ENCODE data around the gene HS3ST6.
"Not testable (repeated sequence)": the region's sequence is repeated elsewhere in the genome, so short reads cannot be mapped to it uniquely, and the experiment has no call there.

Gene HS3ST6

DNA sequence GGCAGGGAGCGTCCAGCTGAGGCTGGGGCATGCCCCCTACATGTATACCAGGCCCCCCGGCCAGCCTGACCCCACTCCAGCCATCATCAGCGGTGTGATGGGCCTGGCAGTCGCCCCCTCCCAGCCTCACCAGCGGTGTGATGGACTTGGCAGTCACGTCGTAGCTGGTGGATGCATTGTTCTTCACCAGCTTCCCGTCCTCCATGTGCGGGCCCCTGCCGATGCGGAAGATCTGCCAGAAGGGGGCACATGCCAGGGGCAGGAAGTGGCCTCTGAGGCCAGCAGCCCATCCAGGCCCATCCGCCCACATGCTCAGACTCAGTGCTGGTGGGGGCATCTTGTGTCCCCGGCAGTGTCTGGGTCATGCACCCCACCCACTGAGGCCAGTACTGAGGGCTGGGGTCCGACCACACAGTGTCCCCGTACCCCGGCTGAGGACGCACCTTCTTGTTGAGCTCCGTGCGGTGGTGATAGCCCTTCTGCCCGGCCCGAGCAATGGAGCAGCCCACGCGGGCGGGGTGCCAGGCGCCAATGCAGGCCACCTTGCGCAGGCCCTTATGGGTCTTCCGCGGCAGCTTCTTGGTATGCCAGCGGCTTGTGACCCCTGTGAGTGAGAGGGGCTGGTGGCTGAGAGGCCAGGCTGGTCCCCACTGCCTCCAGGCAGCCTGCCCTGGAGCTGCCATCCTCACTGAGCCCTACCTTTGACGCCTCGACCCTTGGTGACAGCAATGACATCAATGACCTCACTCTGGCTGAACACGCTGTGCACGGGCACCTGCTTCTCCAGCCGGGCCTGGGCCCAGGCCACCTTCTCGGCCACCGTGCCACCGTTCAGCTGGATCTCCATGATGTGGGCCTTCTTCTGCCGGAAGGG is 28.5 kb upstream of the HS3ST6 start:
- DNase-seq, result no peak

DNA sequence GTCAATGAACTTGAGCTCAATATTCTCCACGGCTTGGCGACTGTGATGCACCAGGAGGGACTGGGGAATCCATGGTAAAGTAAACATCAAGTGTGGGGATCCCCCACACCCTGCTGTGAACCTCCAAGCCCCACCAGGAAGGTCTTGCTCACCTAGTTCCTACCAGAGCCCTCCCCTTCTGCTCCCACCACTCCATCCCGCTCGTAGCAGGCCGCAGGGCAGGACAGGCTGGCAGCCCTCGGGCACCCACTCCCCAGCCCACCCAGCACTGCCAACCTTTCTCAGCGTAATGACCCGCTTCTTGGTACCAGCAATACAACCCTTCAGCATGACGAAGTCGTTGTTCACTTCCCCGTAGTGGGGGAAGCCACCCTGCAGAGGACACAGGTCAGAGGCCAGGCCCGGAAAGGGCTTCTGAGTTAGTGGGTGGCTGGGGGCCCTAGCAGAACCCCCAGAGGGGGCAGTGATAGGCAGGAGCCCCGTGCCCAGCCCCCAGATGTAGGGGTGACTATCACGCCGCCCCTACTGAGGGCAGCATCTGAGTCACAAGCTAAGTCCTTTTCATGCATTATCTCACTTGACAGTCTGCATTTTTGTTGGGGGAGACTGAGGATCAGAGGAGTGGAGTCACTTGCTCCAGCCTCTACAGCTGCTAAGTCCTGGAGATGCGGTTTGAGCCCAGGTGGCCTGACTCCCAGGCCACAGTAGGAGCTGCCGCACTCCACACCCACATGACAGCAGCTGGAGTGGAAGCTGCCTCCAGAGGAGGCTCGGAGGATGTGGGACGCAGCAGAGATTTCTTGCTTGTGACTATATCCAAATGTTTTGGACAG is 27.6 kb upstream of the HS3ST6 start:
- no peak for DNase-seq

DNA sequence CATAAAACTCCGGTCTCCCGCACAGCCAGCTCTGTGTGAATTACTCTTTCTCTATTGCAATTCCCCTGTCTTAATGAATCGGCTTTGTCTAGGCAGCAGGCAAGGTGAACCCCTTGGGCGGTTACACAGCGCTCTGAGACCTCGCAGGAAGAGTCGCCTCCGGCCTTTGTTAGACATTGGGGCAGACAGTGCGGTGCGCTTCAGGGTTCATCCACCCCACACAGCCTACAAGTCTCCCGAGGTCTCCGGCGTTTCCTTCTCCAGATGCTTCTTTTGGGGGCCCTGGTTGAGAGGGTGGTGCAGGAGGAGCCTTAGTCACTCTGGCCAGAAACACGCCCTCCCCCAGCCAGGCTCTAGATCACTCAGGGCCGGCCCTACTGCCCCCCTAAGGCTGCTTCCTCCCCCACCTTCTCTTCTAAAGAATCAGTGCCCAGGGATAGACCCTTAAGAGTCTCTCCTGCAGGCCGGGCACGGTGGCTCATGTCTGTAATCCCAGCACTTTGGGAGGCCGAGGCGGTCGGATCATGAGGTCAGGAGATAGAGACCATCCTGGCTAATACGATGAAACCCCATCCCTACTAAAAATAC is 26.5 kb upstream of the HS3ST6 start:
- DNase-seq, result no peak

DNA sequence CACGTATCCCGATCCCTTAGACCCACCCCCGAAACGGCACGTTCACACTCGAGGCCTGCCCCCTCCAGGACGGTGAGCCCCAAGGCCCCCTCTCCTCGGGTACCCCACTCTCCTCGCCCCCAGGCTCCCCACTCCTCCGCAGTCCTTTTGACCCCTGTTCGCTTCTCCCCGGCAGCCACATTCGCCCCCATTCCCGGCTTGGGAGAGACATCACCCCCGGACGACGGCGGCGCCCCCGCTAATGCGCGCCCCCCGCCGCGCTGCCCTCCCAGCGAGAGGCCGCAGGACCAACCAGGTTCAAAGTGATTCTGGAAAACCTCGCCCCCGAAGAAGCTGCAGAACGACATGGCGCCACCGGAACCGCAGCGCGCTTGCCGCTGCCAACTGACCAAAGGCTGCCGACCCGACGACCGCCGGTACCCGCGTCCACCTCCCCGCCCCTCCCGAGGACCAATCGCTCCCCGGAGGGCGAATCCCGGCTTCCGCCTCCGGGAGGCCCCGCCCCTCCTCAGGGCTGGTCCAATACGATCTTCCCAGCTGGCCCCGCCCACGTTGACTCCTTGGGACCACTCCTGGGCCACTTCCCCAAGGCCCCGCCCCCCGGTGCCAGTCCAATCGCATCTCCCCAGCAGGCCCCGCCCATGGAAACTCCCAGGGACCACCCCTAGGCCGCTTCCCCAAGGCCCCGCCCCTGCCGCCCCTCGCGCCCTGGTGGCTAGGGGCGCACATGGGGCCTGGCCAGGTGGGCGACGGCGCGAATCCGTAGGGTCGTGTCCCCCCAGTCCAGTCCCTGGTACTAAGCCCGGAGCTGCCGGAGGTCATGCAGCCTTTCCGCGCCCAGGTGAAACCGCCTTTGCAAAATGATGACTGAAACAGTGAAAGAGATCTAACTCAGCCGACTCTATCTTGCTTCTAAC is 24.9 kb upstream of the HS3ST6 start, which contains the start of gene MSRB1:
TSS of gene MSRB1 (minus strand) at position 390 of the 917 bp plus-strand sequence. CDS start at position 347, 43 bp downstream.
- DNase-seq, result peak; percentile 100

DNA sequence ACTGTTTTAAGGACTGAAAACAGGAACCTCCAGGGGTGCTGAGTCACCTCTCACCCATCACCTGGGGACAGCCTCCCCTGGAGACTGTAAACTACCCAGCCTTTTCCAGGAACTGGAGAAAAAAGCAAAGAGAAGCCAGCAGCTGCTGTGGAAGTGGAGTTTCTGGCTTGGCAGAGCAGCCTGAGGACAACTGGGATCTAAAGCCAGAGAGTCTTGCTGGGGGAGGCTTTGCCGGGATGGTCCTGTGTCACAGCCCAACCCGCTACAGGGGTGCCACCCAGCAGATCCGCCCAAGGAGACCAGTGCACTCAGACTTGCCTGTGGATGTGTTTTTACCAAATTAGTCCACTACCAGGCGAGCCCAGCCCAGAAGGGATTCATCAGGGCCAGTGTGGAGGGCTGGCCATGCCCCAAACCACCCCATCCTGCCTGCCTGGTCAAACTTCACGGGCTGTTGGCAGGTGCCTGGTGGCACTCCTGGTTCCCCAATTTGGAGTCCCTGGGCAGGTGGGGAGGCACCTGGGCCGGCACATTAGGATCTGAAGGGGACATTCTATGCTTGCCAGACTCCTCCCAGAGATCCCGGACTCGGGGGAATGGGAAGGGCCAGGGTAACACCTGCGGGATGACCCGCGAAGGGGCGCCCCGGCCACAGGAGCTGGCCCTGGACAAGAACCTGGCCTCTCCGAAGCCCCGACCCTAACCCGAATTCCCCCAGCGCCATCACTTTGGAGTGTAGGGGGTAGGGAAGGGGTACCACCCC is 24.0 kb upstream of the HS3ST6 start:
- no peak for DNase-seq

DNA sequence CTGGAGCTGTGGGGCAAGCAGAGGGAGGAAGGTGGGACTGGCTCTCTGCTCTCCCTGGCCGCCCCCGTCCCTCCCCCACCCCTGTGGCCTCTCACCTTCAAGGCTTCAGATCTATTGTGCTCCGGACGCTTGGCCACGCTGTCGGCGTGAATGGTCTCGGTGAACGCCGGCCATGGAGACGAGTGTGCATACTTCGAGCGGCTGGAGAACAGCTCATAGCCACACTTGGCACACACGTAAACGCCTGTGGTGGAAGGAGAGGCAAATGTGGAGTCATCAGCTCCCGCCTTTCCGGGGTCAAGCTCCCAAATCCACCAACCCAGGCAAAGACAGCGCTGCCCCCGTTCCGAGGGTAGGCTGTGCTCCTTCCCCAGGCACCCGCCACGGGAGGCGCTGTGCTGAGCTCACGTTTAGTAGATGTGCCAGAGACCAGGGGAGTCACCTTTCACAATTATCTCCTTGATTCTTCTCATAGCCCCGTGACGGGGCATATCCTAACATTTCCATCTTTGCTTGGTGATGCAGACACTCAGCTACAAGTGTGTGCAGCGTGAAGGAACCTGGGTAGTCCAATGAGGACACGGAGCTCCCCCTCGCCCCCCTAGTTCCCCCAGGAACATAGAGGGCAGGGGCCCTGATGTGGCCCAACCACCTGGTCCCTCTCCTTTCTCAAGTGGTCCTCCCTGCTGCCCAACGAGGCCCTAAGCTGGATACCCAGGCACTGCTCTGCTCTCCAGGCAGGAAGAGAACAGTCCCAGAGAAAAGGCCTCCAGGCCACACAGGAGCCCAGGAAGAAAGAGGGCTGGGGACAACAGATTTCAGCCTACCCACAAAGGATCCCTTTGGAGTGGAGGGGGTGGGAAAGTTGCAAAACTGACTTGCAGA is 23.2 kb upstream of the HS3ST6 start:
- DNase-seq, result no peak

DNA sequence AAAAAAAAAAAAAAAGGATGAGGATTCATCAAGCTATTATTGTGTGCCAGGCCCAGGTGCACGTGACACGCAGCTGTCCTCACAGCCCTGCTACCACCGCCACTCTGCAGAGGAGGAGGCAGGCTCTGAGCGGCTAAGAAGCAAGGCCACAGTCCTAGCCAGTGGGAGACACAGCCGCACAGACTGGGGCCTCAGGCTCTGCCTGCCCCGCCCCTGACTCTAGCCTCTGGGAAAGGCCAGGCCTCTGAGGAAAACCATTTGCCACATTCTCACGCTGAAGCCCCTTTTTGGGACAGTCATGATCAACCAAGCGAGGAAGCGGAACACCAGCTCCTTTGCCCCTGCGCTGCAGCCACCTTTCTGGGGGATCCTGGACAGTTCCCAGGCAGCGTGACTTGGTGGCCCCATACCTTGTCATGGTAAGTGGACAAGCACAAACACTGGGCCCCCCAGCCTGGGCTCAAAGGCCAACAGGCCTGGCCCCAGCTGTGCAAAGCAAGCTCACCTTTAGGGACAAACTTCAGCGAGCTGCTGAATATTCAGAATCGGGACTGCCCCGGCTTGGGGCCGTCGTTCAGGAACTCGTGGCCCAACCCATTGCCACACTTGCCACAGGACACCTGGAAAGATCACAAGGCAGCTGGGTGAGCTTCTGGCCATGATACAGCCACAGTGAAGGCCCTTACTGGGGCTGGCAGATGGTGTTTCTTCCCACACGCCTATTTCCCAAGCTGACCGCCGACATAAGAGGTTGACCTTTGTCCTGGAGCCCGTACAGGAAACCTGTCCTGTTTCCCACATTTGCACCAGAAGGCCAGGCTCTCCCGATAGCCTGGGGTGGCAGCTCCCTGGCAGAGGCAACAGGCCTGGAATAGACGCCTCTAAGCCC is 22.3 kb upstream of the HS3ST6 start:
- no peak for DNase-seq

DNA sequence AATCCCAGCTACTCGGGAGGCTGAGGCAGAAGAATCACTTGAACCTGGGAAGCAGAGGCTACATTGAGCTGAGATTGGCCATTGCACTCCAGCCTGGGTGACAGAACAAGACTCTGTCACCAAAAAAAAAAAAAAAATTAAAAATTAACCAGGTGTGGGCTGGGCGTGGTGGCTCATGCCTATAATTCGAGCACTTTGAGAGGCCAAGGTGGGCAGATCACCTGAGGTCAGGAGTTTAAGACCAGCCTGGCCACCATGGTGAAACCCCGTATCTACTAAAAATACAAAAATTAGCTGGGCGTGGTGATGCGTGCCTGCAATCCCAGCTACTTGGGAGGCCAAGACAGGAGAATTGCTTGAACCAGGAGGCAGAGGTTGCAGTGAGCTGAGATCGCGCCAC is 21.6 kb upstream of the HS3ST6 start:
- not testable (repeated sequence) for DNase-seq

DNA sequence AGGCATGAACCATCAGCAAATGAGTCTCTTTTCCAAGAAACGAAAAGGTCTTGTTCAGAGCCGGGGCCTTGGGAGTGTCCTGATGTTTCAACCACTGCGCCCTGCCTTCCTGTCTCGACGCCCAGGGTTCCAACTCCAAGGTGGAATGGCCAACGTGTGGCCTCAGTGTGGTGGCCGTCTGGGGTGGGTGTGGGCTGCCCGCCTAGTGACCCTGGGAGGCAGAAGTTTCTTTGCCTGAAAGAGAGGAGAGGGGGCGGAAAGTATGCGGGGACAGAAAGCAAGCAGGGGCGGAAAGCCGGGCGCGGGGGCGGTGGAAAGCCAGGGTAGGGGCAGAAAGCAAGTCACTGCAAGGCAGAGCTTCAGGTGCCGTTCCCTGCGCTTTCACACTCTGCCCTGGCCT is 20.7 kb upstream of the HS3ST6 start:
- DNase-seq, result no peak

DNA sequence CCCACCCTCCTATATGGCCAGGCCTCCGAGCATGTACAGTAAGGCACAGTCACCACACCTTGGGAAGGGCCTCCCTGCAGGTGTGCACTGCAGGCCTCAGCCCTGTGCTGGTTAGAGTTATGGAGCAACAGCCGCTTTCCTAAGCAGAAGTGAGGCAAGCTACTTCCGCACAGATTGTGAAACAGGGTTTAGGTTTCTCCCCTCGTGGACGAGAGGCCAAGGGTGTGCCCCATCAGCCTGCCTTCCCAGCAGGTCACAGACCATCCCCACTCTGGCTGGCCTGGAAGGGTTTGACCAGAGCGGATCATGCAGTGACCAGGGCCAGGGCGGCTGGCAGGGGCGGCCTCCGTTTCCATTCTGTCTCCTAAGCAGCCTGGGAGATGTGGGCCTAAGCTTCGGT is 20.1 kb upstream of the HS3ST6 start:
- DNase-seq, result no peak

DNA sequence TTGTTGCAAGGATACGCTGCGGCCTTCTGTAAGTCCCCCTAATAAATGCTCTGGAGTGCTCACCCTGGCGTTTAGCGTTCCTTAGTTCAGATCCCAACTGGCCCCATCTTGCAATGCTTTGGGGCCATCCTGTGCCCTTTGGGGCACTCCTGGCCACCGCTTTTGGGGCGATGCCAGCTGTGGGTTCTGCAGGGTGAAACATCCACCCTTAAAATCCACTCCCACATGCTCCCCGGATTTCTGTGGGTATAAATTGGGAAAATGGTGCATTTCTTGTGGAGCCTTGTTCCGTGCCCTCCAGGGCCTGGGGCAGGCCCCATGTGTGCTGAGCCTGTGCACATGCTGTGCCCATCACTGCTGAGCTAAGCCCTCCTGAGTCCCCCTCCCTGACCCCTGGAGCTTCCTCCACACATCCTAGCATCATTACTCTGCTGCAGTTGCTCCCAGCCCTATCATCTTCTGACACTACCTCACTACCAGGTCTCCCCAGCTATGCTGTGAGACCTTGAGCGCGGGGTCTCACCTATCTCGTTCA is 18.8 kb upstream of the HS3ST6 start:
- no peak for DNase-seq

DNA sequence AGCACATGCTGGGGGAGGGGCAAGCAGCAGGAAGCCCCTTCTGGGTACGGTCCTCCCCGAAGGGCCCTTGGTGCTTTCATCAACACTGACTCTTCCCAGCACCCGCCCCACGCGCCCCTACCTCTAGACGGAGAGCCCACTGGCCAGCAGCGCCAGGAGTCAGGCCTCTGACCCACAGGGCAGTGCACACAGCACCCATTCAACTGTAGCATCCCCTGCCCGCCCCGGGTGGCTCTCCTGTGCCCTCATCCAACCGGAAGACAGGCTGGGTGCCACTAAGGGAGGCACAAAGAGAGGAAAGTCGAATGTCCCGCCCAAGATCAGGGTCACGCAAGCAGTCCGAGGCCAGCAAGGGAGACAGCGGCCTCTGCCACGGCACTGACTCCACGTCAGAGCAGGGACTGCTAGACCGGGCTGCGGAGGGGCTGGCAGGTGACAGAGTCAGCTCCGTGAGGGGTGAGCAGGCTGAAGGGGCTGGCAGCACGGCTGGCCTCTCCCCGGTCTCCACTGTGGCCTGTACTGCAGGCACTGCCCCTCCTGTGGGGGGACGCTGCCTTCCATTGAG is 15.0 kb upstream of the HS3ST6 start:
- no peak for DNase-seq

DNA sequence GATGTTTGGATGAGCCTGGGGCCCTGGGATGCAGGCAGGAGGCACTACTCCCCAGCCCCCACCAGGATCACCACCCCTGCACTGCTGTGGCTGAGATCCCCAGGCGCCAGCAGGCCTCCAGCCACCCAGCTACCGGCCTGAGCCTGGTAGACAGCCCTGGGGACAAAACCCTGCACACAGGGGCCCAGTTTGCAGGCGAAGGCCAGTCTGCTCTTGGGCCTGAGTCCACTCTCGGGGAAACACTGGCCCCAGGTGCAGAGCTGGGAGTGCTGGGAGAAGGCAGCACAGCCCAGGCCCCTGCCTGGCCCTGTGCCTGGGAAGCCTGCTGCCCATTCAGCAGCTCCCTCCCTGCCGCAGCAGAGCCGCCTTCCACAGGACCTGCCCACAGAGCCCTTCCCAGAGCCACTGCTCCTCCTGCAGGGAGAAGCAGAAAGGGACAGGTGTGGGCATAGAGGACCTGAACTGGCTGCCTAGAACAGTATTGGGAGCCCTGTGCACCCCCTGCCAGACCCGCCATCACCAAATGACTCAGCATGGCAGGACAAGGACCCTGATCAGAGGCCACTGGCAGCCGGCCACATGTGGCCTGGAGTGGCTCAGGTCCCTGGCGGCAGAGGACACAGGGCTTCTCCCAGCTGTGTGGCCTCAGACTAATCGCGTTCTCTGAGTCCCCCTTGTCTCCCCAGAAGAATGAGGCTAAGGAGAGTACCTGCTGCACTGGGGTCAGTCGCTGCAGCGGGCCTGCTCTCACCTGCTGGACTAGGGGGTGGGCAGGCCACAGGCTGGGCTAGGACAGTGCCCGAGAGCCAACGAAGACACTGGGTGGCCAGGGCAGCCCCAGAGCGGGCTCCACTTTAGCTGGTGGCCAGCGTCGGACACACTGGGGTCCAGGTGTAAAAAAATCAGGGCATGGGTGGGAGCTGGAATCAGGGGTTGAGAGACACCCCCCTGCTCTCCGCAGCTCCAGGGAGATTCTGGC is 14.1 kb upstream of the HS3ST6 start:
- no peak for DNase-seq

DNA sequence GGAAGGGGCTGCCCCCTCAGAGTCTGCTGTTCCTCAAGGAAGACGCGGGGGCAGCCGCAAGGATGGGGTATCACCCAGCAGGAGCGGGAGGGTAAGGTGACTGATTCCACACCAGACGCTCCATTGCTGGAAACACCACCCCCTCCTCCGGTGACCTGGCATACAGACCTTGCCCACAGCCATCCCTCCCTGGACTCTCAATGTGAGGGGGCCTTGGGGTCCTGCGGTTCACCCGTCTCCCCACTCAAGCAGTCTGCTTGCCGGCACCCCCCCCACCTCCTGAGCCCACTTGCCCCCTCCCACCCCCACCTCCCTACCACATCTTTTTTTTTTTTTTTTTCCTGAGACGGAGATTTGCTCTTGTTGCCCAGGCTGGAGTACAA is 12.1 kb upstream of the HS3ST6 start:
- no peak for DNase-seq

DNA sequence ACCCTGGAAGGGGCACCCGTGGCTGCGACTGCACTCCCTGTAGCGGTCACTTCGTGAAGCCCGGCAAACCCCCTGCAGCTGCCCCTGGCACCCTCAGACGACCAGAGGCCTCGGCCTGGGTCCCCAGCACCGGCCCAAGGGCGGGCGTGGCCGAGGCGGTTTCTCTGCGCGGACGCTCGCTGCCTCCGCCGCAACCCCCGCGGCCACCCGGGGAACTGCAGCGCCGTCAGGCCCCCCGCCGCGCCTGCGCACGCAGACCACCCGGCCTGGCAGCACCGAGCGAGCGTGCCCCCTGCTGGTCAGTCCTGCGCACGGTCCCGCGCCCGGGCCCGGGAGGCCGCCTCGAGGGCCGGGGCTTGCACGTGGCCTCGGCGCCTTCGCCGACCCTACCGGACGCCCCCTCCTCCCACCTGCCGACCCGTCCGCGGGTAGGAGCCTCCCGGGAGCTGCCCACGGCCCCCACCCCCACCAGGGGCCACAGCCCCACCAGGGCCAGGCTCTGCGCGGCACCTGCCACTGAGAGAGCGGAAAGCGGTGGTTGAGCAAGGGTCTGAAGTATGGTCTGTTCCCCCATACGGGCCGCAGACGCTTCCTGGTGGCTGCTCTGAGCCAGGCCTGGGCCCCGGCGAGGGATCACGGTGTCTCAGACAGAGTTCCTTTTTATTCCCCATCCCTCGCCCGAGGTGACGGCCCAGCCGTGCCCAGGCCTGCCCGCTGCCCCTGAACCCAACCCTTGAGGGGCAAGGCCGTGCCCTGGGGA is 11.5 kb upstream of the HS3ST6 start:
- peak; percentile 98 for DNase-seq

DNA sequence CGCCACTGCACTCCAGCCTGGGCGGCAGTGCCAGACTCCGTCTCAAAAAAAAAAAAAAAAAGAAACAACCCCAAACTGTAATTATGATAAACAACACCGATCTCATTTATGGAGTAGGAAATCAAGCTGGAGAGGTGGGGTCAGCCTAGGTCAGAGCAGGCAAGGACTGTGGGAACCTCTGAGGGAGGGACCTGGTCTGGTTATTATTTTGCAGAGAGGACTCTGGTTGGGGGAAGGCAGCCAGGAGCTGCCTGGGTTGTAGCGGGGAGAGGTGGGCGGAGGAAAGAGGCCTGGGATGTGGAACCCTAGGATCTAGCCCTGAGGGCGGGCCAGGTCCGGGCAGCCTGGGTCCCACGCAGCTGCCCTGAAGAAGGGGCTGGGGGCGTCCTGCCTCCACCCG is 10.9 kb upstream of the HS3ST6 start:
- DNase-seq, result no peak

DNA sequence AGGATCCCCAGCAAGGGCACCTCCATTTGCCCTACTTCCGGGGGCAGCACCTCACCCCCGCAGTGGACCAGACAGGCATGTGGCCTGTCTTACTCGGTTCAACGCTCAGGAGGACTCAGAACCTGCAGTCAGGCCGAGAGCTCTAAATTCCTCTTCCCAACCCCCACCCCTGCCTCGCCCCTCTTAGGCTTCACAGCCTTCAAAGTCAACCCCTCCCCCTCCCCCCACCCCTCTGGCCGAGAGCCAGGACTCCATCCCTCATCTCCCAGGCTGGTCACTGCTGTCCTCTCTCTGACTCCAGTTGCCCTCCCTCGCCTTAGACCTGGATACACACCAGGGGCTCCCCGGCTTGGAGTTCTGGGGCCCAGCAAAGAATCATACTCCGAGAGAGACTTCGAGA is 8.1 kb upstream of the HS3ST6 start:
- no peak for DNase-seq

Measured in activated effector memory CD4-positive, alpha-beta T cell treated with anti-CD3 and anti-CD28 coated beads, Interleukin-2, amount 50 U/mL, for 16 hours (primary cell).